ENCODE data around the gene RFX2.
A peak's percentile ranks its signal among the peaks of the same experiment; 100 is the strongest.

- TF ChIP-seq CTCF (IDR thresholded peaks at IDR 0.05): peak; percentile 95 to 97 (median 96)
- no peak for TF ChIP-seq POLR2A (IDR thresholded peaks at IDR 0.05)
Observed at GRCh38 chr19:5987077-5987818, 123.1 kb downstream of the RFX2 start.

All from right lobe of liver (tissue), 4 donors.